Measurements from ENCODE around the gene SEC31B.

SEC31B gene

GRCh38 chr10:100462709-100463108 is 57.0 kb downstream of the SEC31B start, which contains the start of gene WNT8B:
TSS of gene WNT8B (plus strand) at chr10:100463009. CDS start at chr10:100463169, 160 bp downstream.
- Histone ChIP-seq H3K36me3 (ENCODE audit: control insufficient read depth, insufficient read depth, low read length) (no peaks in the 10 kb centered on the region), H3K9ac (ENCODE audit: low read depth, low read length) (no peak within 1 kb of the TSS), H3K4me1 (ENCODE audit: control insufficient read depth, insufficient read depth, low read length) (no peaks in the 10 kb centered on the region), H3K9me3 (ENCODE audit: control insufficient read depth, insufficient read depth, low read length) (no peaks in the 10 kb centered on the region), H3K4me3 (ENCODE audit: low read depth, low read length) (no peak within 1 kb of the TSS), H3K27me3 (ENCODE audit: control insufficient read depth, insufficient read depth, low read length) (peaks cover 6% of the 10 kb centered on the region)

GRCh38 chr10:100448951-100449350 is 70.7 kb downstream of the SEC31B start:
- Histone ChIP-seq H3K4me3 (ENCODE audit: low read depth, low read length) (no peak overlapping the region), H3K9ac (ENCODE audit: low read depth, low read length) (no peak overlapping the region), H3K4me1 (ENCODE audit: control insufficient read depth, insufficient read depth, low read length) (no peaks in the 10 kb centered on the region), H3K36me3 (ENCODE audit: control insufficient read depth, insufficient read depth, low read length) (no peaks in the 10 kb centered on the region), H3K9me3 (ENCODE audit: control insufficient read depth, insufficient read depth, low read length) (peaks cover 5% of the 10 kb centered on the region), H3K27me3 (ENCODE audit: control insufficient read depth, insufficient read depth, low read length) (no peaks in the 10 kb centered on the region)

GRCh38 chr10:100447663-100448062 is 72.0 kb downstream of the SEC31B start:
- Histone ChIP-seq H3K4me1 (ENCODE audit: control insufficient read depth, insufficient read depth, low read length) (no peaks in the 10 kb centered on the region), H3K4me3 (ENCODE audit: low read depth, low read length) (no peak overlapping the region), H3K27me3 (ENCODE audit: control insufficient read depth, insufficient read depth, low read length) (no peaks in the 10 kb centered on the region), H3K9me3 (ENCODE audit: control insufficient read depth, insufficient read depth, low read length) (peaks cover 5% of the 10 kb centered on the region), H3K36me3 (ENCODE audit: control insufficient read depth, insufficient read depth, low read length) (no peaks in the 10 kb centered on the region), H3K9ac (ENCODE audit: low read depth, low read length) (no peak overlapping the region)

- H3K9ac ChIP-seq (ENCODE audit: low read depth, low read length): no peak overlapping the region
- no peaks in the 10 kb centered on the region for H3K36me3 ChIP-seq (ENCODE audit: control insufficient read depth, insufficient read depth, low read length)
- H3K27me3 ChIP-seq (ENCODE audit: control insufficient read depth, insufficient read depth, low read length): no peaks in the 10 kb centered on the region
- H3K4me3 ChIP-seq (ENCODE audit: low read depth, low read length): no peak overlapping the region
- no peaks in the 10 kb centered on the region for H3K4me1 ChIP-seq (ENCODE audit: control insufficient read depth, insufficient read depth, low read length)
- peaks cover 5% of the 10 kb centered on the region for H3K9me3 ChIP-seq (ENCODE audit: control insufficient read depth, insufficient read depth, low read length)
These were observed 73.4 kb downstream of the SEC31B start for GRCh38 chr10:100446130-100446761.

- Histone ChIP-seq H3K36me3 (ENCODE audit: control insufficient read depth, insufficient read depth, low read length) (no peaks in the 10 kb centered on the region), H3K9me3 (ENCODE audit: control insufficient read depth, insufficient read depth, low read length) (peaks cover 5% of the 10 kb centered on the region), H3K4me1 (ENCODE audit: control insufficient read depth, insufficient read depth, low read length) (no peaks in the 10 kb centered on the region), H3K9ac (ENCODE audit: low read depth, low read length) (no peak overlapping the region), H3K27me3 (ENCODE audit: control insufficient read depth, insufficient read depth, low read length) (no peaks in the 10 kb centered on the region), H3K4me3 (ENCODE audit: low read depth, low read length) (no peak overlapping the region)
These were observed 77.1 kb downstream of the SEC31B start for GRCh38 chr10:100442548-100442947.

GRCh38 chr10:100438674-100439315 is 80.9 kb downstream of the SEC31B start:
- Histone ChIP-seq H3K36me3 (ENCODE audit: control insufficient read depth, insufficient read depth, low read length) (no peaks in the 10 kb centered on the region), H3K4me1 (ENCODE audit: control insufficient read depth, insufficient read depth, low read length) (no peaks in the 10 kb centered on the region), H3K27me3 (ENCODE audit: control insufficient read depth, insufficient read depth, low read length) (no peaks in the 10 kb centered on the region), H3K9me3 (ENCODE audit: control insufficient read depth, insufficient read depth, low read length) (no peaks in the 10 kb centered on the region), H3K4me3 (ENCODE audit: low read depth, low read length) (no peak overlapping the region), H3K9ac (ENCODE audit: low read depth, low read length) (no peak overlapping the region)

Data from iPS-15b (cell line).